Activated CD8-positive, alpha-beta memory T cell treated with anti-CD3 and anti-CD28 coated beads for 48 hours (primary cell): ENCODE measurements around the gene ESX1.
"Not testable (repeated sequence)": the region's sequence is repeated elsewhere in the genome, so short reads cannot be mapped to it uniquely, and the experiment has no call there.

Experiments used
- DNase-seq, 3 experiments: peaks; one replicate each; pipeline ENCODE4 v3.0.0-alpha.2; 2020; ENCODE audit warnings: low read depth in 2 of 3, low spot score in 2 of 3

Gene ESX1

DNA sequence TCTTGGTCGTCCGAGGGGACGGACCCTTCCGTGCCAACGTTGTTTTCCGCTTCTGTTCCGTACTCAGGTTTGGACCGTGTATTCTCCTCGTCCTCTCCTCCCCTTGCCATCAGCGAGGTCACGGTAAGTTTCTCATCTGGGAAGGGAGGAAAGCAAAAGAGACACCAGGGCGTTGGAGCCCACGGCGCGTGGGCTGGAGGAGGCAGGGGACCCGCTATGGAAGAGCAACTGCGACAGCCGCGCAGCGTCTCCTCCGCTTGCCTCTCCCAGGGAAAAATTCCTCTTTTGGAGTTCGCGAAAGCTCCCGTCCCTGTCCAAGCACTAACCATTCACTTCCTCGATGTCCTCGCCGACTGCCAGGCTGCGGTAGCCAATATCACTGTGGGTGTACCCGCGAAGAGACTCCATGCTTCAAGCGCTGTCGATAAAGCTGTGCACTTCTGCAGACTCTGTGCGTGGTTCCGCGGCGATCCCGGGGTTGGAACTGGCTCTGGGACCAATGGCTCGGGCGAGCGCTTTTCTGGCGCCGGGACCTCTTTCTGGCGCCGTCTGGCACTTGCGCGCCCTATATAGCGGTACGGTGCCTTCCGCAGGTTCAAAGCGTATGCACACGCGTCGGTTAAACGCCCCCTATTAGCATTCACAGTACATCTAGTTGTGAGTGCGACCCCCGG is at the start of gene ESX1:
TSS of gene ESX1 (minus strand) at position 492 of the 674 bp plus-strand sequence. CDS start at position 408, 84 bp downstream.
- no peak for DNase-seq

DNA sequence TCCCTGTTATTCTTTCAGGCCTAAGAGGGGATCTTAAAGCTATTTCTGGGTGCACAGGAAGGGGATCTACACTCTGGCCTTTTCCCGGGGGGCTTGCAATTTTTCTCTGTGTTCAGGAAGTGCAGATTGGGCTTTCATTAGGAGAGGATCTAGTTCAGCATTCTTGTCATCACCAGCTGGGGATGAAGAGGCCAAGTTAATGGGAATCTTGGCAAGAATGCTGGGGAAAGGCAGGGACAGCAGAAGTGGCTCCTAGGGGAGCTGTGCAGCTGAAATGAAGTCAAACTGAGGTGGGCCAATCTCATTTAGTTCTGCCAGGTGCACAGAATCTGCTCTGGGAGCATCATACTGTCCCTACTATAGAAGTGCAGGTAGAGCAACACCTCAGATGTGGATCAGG is 40.9 kb upstream of the ESX1 start:
- DNase-seq, result no peak

GRCh38 chrX:104288961-104289360 is 34.2 kb upstream of the ESX1 start:
- no peak for DNase-seq

DNA sequence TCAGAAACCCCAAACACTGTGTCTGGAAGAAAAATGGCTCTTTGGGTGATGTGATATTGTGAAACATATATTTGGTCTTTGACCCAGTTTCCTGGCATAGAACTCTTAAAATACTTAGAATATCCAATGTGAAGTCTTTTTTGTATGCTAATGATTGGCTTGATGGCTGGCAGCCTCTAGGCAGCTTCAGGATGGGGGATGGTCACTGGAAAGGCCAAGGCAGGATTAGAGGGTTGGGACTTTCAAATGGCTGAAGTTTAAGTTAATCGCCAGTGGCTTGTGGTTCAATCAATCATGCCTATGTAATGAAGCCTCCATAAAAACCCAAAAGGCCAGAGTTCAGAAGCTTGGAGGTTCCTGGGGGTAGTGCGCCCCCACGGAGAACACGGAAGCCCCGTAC is 33.5 kb upstream of the ESX1 start:
- DNase-seq, result no peak

- DNase-seq, result no peak
Measured at GRCh38 chrX:104285201-104285600, 30.5 kb upstream of the ESX1 start.

GRCh38 chrX:104284507-104284906 is 29.8 kb upstream of the ESX1 start:
- no peak for DNase-seq

GRCh38 chrX:104282166-104282725 is 27.5 kb upstream of the ESX1 start:
- no peak for DNase-seq

GRCh38 chrX:104281564-104281963 is 26.8 kb upstream of the ESX1 start:
- DNase-seq, result no peak

- no peak for DNase-seq
Measured at GRCh38 chrX:104280609-104281008, 25.9 kb upstream of the ESX1 start.

DNA sequence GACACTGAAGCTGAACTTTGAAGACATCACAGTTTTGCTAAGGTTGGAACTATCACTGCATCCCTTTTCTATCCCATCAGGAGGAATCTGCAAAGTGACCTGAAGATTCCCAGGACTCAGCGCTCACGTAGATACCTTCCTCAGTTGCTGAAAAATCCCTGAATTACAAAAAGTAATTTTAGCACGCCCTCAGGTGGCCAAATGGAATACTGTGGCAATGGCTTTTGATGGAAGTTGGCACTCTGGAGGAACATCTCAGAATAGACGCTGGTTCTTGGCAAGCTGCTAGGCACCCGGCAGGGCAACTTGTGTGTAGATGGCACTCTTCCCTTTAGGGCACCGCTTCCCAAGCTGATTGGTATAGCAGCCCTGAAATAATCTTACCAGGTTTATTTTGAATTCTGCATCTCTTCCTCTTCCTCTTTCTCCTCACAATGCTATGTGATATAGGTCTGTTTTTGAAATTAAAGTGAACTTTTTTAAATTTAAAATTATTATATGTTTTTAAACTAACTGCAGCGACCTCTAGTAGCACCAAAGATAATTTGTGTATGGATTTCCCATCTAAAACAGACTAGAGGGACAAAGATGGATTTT is 16.3 kb upstream of the ESX1 start:
- DNase-seq, result no peak

DNA sequence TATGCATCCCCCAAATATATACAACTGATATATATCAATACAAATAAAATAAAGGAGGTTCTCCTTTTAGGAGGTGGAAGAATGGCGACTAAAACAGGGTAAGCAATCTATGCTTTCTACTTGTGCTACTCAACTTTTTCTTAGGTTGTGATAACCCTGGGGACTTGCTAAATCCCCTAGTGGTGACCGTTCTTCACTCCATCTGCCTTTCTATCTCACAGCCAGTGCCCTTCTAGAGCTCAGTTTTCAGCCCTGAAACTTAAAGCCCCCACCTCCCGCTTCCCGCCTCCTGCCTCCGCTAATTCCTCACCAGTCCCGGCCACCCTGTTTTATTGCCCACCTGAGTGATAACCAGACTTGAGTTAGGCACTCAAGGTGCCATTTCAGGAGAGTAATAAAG is 15.5 kb upstream of the ESX1 start:
- DNase-seq, result no peak

DNA sequence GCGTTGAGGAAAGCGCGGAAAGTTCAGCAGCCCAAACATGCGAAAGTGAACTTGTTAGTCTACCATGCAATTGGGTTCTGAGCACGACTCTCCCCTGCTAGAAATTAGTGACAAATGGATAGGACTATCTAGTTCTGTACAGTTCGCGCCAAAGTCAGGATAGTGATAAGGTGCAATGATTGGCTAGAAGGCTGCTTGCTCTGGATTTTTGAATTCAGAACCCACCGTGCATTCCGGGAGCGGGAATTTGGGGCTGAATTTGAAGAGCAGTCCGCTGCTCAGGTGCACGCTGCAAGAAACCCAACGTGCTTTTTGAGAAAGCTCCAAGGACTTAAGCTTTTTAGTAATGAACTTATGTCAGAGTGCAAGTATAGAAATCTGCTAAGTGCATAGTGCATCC is 732 bp upstream of the ESX1 start:
- DNase-seq, result no peak

DNA sequence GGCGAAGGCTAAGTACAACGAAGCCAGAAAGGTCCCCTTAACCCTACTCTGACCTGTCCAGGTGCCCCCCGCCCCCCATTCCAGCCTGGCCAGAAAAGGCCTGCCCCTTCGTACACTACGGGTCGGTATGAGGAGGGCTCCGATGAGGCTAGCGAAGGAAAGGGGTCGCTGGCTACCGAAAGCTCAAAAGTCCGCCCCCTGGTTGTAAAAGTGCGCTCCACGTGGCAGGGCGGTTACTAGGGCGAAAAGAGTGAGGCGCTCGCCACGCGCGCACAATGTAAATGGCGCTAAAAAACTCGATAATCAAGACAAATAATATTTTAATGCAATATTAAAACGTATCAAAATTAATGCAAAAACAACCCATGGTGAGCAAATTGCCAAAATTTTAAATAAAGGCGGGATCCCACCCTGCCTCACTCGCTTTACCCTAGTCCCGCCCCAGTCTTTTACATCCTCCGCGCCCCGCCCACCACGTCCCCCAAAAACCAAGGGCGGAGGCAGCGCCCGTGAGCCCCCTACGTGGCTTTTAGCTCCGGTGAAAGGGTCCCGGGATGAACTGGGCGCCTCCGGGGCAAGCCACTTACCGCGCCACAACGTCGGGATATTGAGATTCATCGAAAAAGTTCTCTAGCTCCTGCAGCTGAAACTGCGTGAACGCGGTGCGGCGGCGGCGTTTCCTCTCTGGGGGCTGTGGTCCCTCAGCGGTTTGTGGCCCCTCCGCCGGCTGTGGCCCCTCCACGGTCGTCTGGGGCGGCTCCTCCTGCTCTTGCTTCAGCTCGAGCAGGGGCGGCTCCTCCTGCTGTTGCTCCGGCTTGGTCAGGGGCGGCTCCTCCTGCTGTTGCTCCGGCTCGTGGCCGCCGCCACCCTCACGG is 929 bp downstream of the ESX1 start:
- DNase-seq, result no peak

DNA sequence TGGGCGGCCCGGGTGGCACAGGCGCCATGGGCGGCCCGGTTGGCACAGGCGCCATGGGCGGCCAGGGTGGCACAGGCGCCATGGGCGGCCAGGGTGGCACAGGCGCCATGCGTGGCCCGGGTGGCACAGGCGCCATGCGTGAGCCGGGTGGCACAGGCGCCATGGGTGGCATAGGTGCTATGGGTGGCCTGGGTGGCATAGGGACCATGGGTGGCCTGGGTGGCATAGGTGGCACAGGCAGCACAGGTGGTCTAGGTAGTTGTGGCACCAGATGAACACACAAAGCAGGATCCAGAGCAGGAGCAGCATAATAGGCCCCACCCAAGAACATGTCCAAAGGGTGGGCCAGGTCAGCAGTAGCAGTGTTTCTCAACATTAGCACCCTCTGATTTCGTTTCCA is 4.3 kb downstream of the ESX1 start:
- no peak for DNase-seq

DNA sequence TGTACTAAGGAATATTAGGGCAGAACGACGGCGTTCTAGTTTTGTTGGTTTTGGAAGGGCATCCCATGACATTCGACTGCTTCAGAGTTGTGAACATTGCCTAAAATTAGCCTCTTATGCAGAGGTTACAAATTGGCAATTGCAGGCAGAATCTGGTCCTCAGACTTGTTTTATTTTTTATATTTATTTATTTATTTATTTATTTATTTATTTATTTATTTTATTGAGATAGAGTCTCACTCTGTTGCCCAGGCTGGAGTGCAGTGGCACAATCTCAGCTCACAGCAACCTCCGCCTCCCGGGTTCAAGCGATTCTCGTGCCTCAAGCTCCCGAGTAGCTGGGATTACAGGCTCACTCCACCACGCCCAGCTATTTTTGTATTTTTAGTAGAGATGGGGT is 24.7 kb downstream of the ESX1 start:
- not testable (repeated sequence) for DNase-seq

GRCh38 chrX:104211187-104211586 is 43.5 kb downstream of the ESX1 start:
- no peak for DNase-seq

DNA sequence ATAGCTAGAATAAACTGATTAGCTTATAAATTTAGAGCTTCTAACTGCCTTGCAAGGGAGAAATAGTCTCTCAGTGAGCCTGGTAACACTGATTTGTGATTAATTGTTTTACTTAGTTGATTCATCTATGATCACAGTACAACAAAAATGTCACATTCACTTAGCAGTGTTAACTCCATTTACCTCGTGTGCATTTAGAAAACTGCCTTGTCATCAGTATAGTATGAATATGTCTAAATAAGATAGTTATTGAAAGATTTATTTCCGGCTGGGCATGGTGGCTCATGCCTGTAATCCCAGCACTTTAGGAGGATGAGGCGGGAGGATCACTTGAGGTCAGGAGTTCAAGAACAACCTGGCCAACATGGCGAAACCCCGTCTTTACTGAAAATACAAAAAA is 49.2 kb downstream of the ESX1 start:
- DNase-seq, result no peak
